ENCODE results near the gene TMEM119.
A peak's percentile ranks its signal among the peaks of the same experiment; 100 is the strongest.

Gene TMEM119

GRCh38 chr12:108615918-108616317 lies 18.0 kb upstream of the TMEM119 start:
- DNase-seq (ENCODE audit: low spot score): no peak

- DNase-seq (ENCODE audit: low spot score): no peak
Measured at GRCh38 chr12:108614639-108615038, 16.8 kb upstream of the TMEM119 start.

GRCh38 chr12:108614041-108614440 lies 16.2 kb upstream of the TMEM119 start:
- DNase-seq (ENCODE audit: low spot score): no peak

- no peak for DNase-seq (ENCODE audit: low spot score)
Measured at GRCh38 chr12:108613548-108613947, 15.7 kb upstream of the TMEM119 start.

DNA sequence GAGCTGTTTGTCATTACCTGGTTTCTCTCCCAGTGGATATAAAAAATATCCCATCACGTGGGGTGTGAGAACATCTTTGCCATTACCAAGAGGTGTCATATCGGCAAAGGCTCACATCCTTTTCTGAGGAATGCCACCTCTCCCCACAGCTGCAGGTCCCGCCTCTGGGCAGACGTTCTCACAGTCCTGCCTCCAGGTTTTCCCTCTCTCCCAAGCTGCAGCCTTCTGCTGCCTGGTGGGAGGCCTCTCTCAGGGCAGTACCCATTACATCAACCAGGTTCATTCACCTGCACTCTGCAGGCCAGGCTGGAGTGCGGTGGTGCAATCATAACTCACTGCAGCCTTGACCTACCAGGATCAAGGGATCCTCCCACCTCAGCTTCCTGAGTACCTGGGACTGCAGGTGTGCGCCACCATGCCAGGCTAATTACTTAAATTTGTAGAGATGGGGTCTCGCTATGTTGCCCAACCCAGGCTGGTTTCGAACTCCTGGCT lies 15.0 kb upstream of the TMEM119 start:
- peak; percentile 35 for DNase-seq (ENCODE audit: low spot score)

DNA sequence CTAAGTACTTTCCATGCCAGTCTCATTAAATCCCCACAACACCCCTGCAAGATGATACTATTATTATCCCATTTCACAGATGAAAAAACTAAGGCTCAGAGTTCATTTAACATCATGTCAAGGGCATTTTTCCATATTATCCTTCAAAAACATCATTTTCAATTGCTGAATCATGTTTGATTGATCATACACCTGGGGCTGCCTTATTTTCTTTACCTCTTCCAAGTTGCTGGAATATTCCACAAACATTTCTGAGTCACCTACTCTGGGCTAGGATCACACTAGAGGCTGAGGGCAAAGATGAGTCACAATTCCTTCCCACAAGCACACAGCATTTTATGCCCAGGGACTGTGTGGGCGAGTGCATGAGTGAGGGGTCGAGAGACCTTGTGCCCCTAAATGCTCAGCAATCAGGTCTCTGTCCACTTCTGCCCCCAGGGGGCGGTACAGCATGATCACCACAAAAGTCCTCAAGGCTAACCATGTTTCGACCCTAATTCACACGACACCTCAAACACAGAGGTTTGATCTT lies 14.1 kb upstream of the TMEM119 start:
- DNase-seq (ENCODE audit: low spot score): peak; percentile 69

DNA sequence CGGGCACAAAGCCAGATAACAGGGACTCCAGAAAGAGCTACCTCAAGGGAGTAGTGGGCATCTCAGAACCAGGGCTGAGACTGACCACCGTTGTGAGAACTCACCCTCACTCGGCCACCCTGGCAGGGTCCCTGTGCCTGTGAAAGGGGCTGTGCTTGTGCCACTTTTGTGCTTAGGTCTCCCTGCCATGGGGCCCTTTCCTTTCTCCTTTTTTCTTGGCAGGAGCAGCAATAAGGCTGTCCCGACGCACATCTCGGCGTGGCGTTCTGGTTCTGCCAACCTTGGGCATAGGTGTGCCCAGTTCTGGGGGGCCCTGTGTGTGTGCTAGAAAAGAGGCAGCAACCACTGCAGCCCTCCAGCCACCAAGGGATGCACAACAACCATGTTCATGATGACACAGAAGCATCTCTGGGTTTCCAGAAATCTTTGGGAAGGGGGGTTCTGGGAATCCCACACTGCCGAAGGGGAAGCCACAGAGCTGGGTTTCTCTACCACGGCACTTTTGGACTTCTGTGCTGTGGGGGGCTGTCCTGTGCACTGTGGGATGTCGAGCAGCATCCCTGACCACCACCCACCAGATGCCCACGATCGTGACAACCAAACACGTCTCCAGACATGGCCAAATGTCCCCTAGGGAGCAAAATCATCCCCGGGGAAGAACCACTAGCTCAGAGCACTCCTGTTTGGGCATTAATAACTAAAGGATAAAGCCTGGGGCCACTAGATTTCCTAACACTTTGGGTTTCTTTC lies 13.1 kb upstream of the TMEM119 start:
- no peak for DNase-seq (ENCODE audit: low spot score)

GRCh38 chr12:108610336-108610815 lies 12.5 kb upstream of the TMEM119 start:
- DNase-seq (ENCODE audit: low spot score): no peak

DNA sequence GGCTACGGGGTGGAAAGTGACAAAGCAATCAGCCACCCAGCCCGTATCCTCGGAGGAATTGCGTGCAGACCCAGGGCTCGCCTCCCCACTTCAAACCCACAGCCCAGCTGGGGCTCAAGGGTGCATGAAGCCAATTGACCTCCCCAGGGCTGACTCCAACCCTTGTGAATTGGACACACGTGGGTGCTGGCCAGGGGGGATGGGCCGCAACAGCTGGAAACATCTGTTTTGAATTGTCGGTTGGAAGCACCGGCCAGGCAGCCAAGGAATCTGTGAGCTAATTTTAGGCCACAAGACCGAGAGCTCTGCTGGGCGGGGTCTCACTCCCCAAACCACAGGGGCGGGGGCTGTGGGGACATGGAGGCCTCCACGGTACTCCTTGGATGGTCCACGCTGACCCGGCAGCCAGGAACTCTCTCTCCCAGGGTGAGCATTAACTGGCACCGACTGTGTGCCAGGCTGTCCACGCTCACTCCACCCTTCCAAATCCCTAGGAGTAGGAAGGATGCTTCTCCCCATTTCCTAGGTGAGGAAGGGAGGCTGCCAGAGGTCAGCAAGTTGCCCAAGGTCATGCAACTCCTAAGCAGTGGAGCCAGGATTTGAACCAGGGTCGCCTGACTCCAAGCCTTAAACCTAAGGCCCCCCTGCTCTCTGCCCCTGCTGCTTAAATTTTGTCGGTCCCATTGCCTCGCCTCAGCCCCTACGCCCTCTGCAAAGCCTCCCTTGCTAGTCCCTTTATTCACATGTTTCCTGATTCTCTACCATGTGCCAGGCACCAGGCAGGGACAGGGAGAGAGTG lies 11.9 kb upstream of the TMEM119 start:
- DNase-seq (ENCODE audit: low spot score): no peak

- DNase-seq (ENCODE audit: low spot score): no peak
Measured at GRCh38 chr12:108608616-108609015, 10.7 kb upstream of the TMEM119 start.

DNA sequence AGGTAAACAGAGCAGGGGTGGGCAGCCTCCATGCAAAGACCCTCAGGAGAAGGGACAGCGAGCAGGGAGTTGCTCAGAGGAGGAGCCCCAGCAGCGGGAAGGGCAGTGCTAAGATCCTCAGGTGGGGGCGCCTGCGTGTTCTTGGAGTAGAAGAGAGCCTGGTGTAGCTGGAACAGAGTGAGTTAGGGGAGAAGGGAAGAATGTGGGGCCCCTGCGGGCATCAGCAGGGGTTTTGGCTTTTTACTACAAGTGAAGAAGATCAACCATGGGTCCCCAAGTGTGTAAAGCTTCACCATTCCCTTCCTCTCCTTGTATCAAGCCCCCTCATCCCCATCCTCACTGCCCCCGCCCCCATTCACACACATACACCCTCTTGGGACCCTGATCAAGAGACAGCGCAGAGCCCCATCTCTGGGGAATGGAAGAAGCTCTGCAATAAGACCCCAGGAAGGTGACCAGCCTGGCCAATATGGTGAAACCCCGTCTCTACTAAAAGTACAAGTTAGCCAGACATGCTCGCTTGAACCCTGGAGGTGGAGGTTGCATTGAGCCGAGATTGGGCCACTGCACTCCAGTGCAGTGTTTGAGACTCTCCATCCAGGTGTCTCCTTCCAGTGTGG lies 10.2 kb upstream of the TMEM119 start:
- no peak for DNase-seq (ENCODE audit: low spot score)

- DNase-seq (ENCODE audit: low spot score): no peak
Measured at GRCh38 chr12:108606492-108606891, 8.6 kb upstream of the TMEM119 start.

GRCh38 chr12:108605690-108606406 lies 8.0 kb upstream of the TMEM119 start:
- no peak for DNase-seq (ENCODE audit: low spot score)

DNA sequence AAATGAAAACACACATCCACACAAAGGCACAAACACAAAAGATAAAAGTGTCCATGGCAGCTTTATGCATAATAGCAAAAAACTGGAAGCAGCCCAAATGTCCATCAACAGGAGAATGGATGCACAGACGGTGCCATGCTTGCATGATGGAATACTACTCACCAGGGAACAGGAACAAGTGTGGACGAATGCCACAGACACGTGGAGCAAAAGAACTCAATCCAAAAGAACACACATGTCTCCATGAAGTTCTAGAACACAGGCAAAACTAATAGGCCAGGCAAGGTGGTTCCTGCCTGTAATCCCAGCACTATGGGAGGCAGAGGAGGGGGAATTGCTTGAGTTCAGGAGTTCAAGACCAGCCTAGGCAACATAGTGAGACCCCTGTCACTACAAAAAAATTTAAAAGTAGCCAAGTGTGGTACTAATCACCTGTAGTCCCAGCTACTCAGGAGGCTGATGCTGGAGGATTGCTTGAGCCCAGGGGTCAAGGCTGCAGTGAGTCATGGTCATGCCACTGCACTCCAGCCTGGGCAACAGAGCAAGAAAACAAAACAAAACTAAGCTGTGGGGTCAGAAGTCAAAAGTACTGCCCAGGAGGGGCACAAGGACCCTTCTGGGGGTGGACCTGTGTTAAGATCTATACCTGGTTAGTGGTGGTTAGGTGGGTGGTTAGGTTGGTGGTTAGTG lies 7.3 kb upstream of the TMEM119 start:
- no peak for DNase-seq (ENCODE audit: low spot score)

DNA sequence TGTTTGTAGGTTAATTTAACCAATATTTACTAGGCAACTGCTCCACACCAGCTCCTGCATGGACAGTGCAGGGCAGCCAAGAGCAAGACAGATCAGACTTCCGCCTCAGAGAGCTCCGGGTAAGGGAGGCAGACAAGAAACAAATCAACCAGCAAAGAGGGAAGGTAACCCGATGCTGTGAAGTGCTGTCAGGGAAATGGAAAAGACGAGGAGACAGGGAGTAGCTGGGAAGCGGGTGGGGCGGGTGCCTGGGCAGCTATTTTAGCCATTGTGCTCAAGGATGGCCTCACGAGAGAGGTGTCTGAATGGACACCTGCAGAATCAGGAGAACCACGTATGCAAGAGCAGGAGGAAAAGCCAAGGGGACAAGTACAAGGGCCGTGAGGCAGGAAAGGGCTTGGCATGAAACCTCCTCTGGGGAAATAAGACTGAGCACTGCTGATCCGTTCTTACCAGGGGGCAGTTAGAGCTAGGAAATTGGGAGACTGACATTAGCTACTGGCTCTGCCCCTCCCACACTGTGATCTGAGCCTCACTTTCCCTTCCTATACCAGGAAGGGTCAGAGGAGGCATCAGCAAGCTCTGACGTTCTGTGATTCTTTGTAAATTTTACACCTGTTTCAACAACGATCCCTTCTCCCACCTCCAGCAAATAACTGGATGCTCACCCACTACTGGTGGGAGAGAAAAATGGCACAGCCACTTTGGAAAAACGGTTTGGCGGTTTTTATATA lies 6.5 kb upstream of the TMEM119 start:
- DNase-seq (ENCODE audit: low spot score): no peak

GRCh38 chr12:108603743-108604142 lies 5.9 kb upstream of the TMEM119 start:
- no peak for DNase-seq (ENCODE audit: low spot score)

- DNase-seq (ENCODE audit: low spot score): no peak
Measured at GRCh38 chr12:108602976-108603704, 5.3 kb upstream of the TMEM119 start.

GRCh38 chr12:108602209-108602705 lies 4.4 kb upstream of the TMEM119 start:
- no peak for DNase-seq (ENCODE audit: low spot score)

DNA sequence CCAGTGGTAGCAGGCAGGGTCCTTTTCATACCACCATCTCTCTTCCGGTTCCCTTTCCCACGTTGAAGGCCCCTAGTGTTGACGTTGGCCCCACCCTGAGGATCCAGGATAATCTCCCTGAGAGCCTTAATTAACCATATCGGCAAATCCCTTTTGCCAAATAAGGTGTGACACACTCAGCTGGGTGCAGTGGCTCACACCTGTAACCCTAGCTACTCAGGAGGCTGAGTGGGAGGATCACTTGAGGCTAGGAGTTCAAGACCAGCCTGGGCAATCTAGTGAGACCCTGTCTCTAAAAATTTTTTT lies 2.8 kb upstream of the TMEM119 start:
- no peak for DNase-seq (ENCODE audit: low spot score)

Data from SW480 (cell line).